A172 (cell line): Measurements from ENCODE around the gene SEMA6A. TPM values are rescaled to one million over a fixed set of nuclear protein-coding genes. Genes with fewer than 3 reads are reported as not detected.
A peak's percentile ranks its signal among the peaks of the same experiment; 100 is the strongest.

ENCODE experiments used
- DNase-seq: peaks from one replicate; pipeline ENCODE4 v3.0.0-alpha.2; 2015; ENCODE audit warnings: low spot score
- total RNA-seq: library from RNA; depleted of rRNA; stranded (reverse); fragments of >200 nt; shearing (Covaris generic); gene quantifications from 2 replicates; pipeline ENCODE4 v1.2.3, GENCODE V29; 2014; rRNA removed

SEMA6A gene
- total RNA-seq = 0.57 and 1.5 TPM in 2 replicates

- DNase-seq = peak; percentile 78
Measured at GRCh38 chr5:116574367-116575325, at the start of gene SEMA6A. TSS of gene SEMA6A (minus strand) at chr5:116574823. CDS start at chr5:116504944, 69,879 bp downstream.

GRCh38 chr5:116622375-116623050, 47.9 kb upstream of the SEMA6A start:
- DNase-seq = no peak

GRCh38 chr5:116621599-116621998, 47.0 kb upstream of the SEMA6A start:
- no peak for DNase-seq

- no peak for DNase-seq
Measured at GRCh38 chr5:116616876-116617275, 42.3 kb upstream of the SEMA6A start.

- DNase-seq = no peak
Measured at GRCh38 chr5:116614603-116614920, 39.9 kb upstream of the SEMA6A start.

- DNase-seq = no peak
Measured at GRCh38 chr5:116613445-116613844, 38.8 kb upstream of the SEMA6A start.

- no peak for DNase-seq
Measured at GRCh38 chr5:116612431-116612830, 37.8 kb upstream of the SEMA6A start.

- no peak for DNase-seq
Measured at GRCh38 chr5:116605310-116606070, 30.9 kb upstream of the SEMA6A start.

GRCh38 chr5:116604805-116605204, 30.2 kb upstream of the SEMA6A start:
- no peak for DNase-seq

GRCh38 chr5:116600876-116601275, 26.3 kb upstream of the SEMA6A start:
- peak; percentile 12 for DNase-seq

- no peak for DNase-seq
Measured at GRCh38 chr5:116598911-116599310, 24.3 kb upstream of the SEMA6A start.

GRCh38 chr5:116595498-116595897, 20.9 kb upstream of the SEMA6A start:
- DNase-seq = no peak

GRCh38 chr5:116593340-116593739, 18.7 kb upstream of the SEMA6A start:
- no peak for DNase-seq

GRCh38 chr5:116585227-116585626, 10.6 kb upstream of the SEMA6A start:
- DNase-seq = no peak

GRCh38 chr5:116583862-116584222, 9.2 kb upstream of the SEMA6A start:
- DNase-seq = no peak

- peak; percentile 25 for DNase-seq
Measured at GRCh38 chr5:116583085-116583861, 8.7 kb upstream of the SEMA6A start.

- no peak for DNase-seq
Measured at GRCh38 chr5:116581910-116582309, 7.3 kb upstream of the SEMA6A start.

- DNase-seq = no peak
Measured at GRCh38 chr5:116579144-116579543, 4.5 kb upstream of the SEMA6A start.

- DNase-seq = no peak
Measured at GRCh38 chr5:116578676-116579075, 4.1 kb upstream of the SEMA6A start.

GRCh38 chr5:116577064-116577788, 2.6 kb upstream of the SEMA6A start:
- no peak for DNase-seq
